HepG2 (cell line): ENCODE measurements around the gene GPR89A. TPM values are rescaled to one million over a fixed set of nuclear protein-coding genes. Genes with fewer than 3 reads are reported as not detected.
A peak's percentile ranks its signal among the peaks of the same experiment; 100 is the strongest.

Experiments used
- AGO1 ChIP-seq: fragments of 200-400 bp; formaldehyde crosslinking; IDR thresholded peaks from 2 replicates; pipeline ENCODE4 v1.6.1; 2017; ENCODE audit warnings: mild to moderate bottlenecking, low read depth, low read length, moderate library complexity; ENCODE audit not compliant: poor library complexity, severe bottlenecking
- CEBPZ ChIP-seq: IDR thresholded peaks from 2 replicates; pipeline ENCODE4 v1.6.1; 2012; ENCODE audit warnings: low read length, improper control_type of control experiment
- FOXK2 ChIP-seq: fragments of 450-650 bp; IDR thresholded peaks from 2 replicates; pipeline ENCODE4 v1.6.1; 2016
- GTF2F1 ChIP-seq: fragments of 150-350 bp; IDR thresholded peaks from 2 replicates; pipeline ENCODE4 v1.6.1; 2014; ENCODE audit warnings: low read length
- HIVEP1 ChIP-seq: sonication (generic); formaldehyde crosslinking; IDR thresholded peaks from 2 replicates; pipeline ENCODE4 v1.4.0; 2020; ENCODE audit warnings: mild to moderate bottlenecking, missing genetic modification reagents
- MXD3 ChIP-seq: IDR thresholded peaks from 2 replicates; pipeline ENCODE4 v1.6.1; 2016; ENCODE audit warnings: mild to moderate bottlenecking, missing biosample characterization, missing genetic modification reagents
- RERE ChIP-seq: IDR thresholded peaks from 2 replicates; pipeline ENCODE4 v1.6.1; 2016; ENCODE audit warnings: low read depth, missing genetic modification reagents, missing compliant biosample characterization
- TBL1XR1 ChIP-seq: fragments of 150-350 bp; IDR thresholded peaks from 2 replicates; pipeline ENCODE4 v1.6.1; 2014; ENCODE audit warnings: borderline replicate concordance, low read length; ENCODE audit not compliant: partially characterized antibody
- TBP ChIP-seq: sonication (generic); formaldehyde crosslinking; IDR thresholded peaks from 2 replicates; pipeline ENCODE4 v1.5.0; 2020; ENCODE audit warnings: missing genetic modification reagents
- ZBTB42 ChIP-seq: sonication (generic); formaldehyde crosslinking; IDR thresholded peaks from 2 replicates; pipeline ENCODE4 v1.5.0; 2020; ENCODE audit warnings: mild to moderate bottlenecking, missing genetic modification reagents
- ZFP62 ChIP-seq: sonication (generic); formaldehyde crosslinking; IDR thresholded peaks from 2 replicates; pipeline ENCODE4 v1.4.0; 2020; ENCODE audit warnings: missing genetic modification reagents
- ZNF20 ChIP-seq: sonication (generic); formaldehyde crosslinking; IDR thresholded peaks from 2 replicates; pipeline ENCODE4 v1.4.0; 2020; ENCODE audit warnings: mild to moderate bottlenecking, moderate library complexity, missing genetic modification reagents
- ZNF30 ChIP-seq: sonication (generic); formaldehyde crosslinking; IDR thresholded peaks from 2 replicates; pipeline ENCODE4 v1.5.0; 2020; ENCODE audit warnings: mild to moderate bottlenecking, missing genetic modification reagents
- ZNF574 ChIP-seq: sonication (generic); formaldehyde crosslinking; IDR thresholded peaks from 2 replicates; pipeline ENCODE4 v1.4.0; 2020; ENCODE audit warnings: missing genetic modification reagents
- ZNF652 ChIP-seq: IDR thresholded peaks from 2 replicates; pipeline ENCODE4 v1.6.1; 2016; ENCODE audit warnings: low read depth, borderline replicate concordance
- ZNF766 ChIP-seq: sonication (generic); formaldehyde crosslinking; IDR thresholded peaks from 2 replicates; pipeline ENCODE4 v1.5.0; 2020; ENCODE audit warnings: missing genetic modification reagents, borderline replicate concordance
- ZNF790 ChIP-seq: sonication (generic); formaldehyde crosslinking; IDR thresholded peaks from 2 replicates; pipeline ENCODE4 v1.8.0; 2022; ENCODE audit warnings: missing genetic modification reagents, mild to moderate bottlenecking, borderline replicate concordance
- polyA plus RNA-seq, 8 experiments: library from polyadenylated mRNA; depleted of rRNA in 3 of 8; stranded (reverse) in 7 of 8; unstranded in 1 of 8; fragments of >200 nt; fragmentation: Illumina TruSeq in 4 of 8; extraction: Trizol in 4 of 8; gene quantifications; 2 replicates each; pipeline versions ENCODE4 v1.2.1 to v1.2.3, GENCODE V29; 2011 to 2016; ENCODE audit warnings: low read depth in 4 of 8, missing spikeins in 1 of 8, mixed read lengths in 1 of 8; ENCODE audit not compliant: insufficient read depth in 1 of 8
- total RNA-seq, 5 experiments: library from RNA; depleted of rRNA; stranded (reverse); fragments of >200 nt; fragmentation: Illumina TruSeq; extraction: Trizol; gene quantifications; 2 replicates each; pipeline ENCODE4 v1.2.3, GENCODE V29; 2016; ENCODE audit warnings: low read depth in 1 of 5

Gene GPR89A
- total and polyA plus RNA-seq, 2 of the 13 experiments (the other 11 are each of a cell fraction or from before 2014, with no cell fraction given): 23.4 to 32.6 TPM

- TF ChIP-seq TBL1XR1 (no peak), HIVEP1 (CRISPR knock-in tag) (peak; percentile 49), GTF2F1 (no peak), ZNF20 (CRISPR knock-in tag) (no peak), ZNF574 (CRISPR knock-in tag) (peak; percentile 71), RERE (CRISPR knock-in tag) (no peak), TBP (0 out of 2 replicates have a peak, but pooled peaks have one; percentile 43), ZNF790 (0 out of 2 replicates have a peak, but pooled peaks have one; percentile 47), ZNF652 (CRISPR knock-in tag) (no peak), ZNF30 (0 out of 2 replicates have a peak, but pooled peaks have one; percentile 36), ZNF766 (no peak), FOXK2 (no peak), ZFP62 (CRISPR knock-in tag) (no peak), MXD3 (peak; percentile 18; the same call in 1 of the 2 replicates), ZBTB42 (CRISPR knock-in tag) (no peak), CEBPZ (no peak), AGO1 (no peak)
Measured at GRCh38 chr1:145707183-145707867, 99.5 kb downstream of the GPR89A start, which contains the start of gene PDZK1 (continued).
